ENCODE data around the gene SLC9A3.

Gene SLC9A3

GRCh38 chr5:545641-546375 is 21.6 kb upstream of the SLC9A3 start:
- Mint-ChIP-seq H3K4me3 (no peak overlapping the region), H3K27me3 (peaks cover 15% of the 10 kb centered on the region), H3K4me1 (ENCODE audit: low read depth) (peaks cover 9% of the 10 kb centered on the region), H3K9me3 (ENCODE audit: low read depth) (no peaks in the 10 kb centered on the region), H3K36me3 (no peaks in the 10 kb centered on the region), H3K27ac (no peak overlapping the region)

- no peak overlapping the region for H3K27ac Mint-ChIP-seq
- peaks cover 9% of the 10 kb centered on the region for H3K4me1 Mint-ChIP-seq (ENCODE audit: low read depth)
- H3K27me3 Mint-ChIP-seq = peaks cover 9% of the 10 kb centered on the region
Measured at GRCh38 chr5:544675-545355, 20.6 kb upstream of the SLC9A3 start.

GRCh38 chr5:543755-544674 is 19.8 kb upstream of the SLC9A3 start:
- no peaks in the 10 kb centered on the region for H3K36me3 Mint-ChIP-seq
- H3K4me3 Mint-ChIP-seq = peak overlapping the region; percentile 57
- H3K27me3 Mint-ChIP-seq = peaks cover 5% of the 10 kb centered on the region

More at GRCh38 chr5:544675-545355, 20.6 kb upstream of the SLC9A3 start:
- no peaks in the 10 kb centered on the region for H3K36me3 Mint-ChIP-seq
- no peaks in the 10 kb centered on the region for H3K9me3 Mint-ChIP-seq (ENCODE audit: low read depth)
- no peak overlapping the region for H3K4me3 Mint-ChIP-seq

DNA sequence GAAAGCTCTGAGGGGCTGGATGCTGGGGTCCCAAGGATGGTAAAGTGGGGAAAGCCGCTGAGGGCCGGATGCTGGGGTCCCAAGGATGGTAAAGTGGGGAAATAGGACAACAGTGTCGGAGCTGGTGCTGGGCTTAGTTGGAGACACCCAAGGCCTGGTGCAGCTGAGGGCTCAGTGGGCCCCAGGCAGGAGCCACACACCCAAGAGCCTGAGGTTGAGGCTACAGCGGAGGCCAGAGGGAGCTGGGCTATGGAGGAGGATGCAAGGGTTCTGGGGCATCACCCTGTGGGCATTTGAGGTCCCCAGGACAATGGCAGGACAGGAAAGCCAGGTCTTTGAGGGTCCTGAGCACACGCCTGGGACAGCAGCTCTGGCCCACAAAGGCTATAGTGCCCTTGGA is 19.1 kb upstream of the SLC9A3 start:
- H3K36me3 Mint-ChIP-seq = no peaks in the 10 kb centered on the region
- H3K4me3 Mint-ChIP-seq = no peak overlapping the region
- peaks cover 9% of the 10 kb centered on the region for H3K4me1 Mint-ChIP-seq (ENCODE audit: low read depth)
- H3K27ac Mint-ChIP-seq = no peak overlapping the region
- H3K9me3 Mint-ChIP-seq (ENCODE audit: low read depth) = no peaks in the 10 kb centered on the region
- peaks cover 5% of the 10 kb centered on the region for H3K27me3 Mint-ChIP-seq

More at GRCh38 chr5:543755-544674, 19.8 kb upstream of the SLC9A3 start:
- peaks cover 9% of the 10 kb centered on the region for H3K4me1 Mint-ChIP-seq (ENCODE audit: low read depth)
- peak overlapping the region; percentile 28 for H3K27ac Mint-ChIP-seq
- H3K9me3 Mint-ChIP-seq (ENCODE audit: low read depth) = no peaks in the 10 kb centered on the region

DNA sequence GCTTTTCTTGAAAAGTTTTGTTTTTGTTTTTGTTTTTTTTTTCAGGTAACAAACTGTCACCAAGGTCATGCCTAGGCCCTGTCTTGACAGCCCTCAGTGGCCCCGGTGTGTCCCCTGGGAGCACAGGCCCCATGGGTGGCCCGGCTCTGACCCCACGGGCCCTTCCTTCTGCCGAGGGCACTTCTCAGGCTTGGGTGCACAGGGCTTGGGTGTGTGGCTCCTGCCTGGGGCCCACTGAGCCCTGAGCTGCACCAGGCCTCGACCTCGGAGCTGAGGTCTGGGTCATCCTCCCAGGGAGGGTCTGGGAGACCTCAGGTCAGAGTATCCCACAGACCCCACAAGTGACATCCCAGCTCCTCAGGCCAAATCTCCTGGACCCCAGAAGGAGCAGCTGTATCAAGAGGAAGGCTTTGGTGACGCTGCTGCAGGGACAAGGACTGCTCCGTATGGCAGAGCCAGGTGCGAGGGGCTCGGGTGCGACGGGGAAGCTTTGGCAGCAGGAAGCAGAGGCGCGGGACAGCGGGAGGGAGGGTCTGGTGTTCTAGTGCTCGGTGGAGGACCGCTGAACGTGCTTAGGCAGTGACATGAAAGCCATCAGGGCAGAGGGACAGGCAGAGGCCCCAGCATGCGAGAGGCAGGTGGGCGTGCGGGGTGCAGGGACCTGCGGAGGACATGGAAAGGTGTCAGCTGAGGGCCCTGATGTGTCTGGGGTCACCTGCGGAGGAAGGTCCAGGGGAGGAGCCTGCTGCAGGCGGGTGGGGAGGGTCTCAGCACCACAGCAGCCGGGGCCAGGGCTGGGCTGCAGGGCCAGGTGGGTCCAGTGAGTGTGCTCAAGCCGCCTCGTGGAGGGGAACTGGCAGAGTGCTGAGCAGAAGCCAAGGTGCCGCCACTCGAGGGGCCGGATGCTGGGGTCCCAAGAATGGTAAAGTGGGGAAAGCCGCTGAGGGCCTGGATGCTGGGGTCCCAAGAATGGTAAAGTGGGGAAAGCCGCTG is 18.4 kb upstream of the SLC9A3 start:
- H3K36me3 Mint-ChIP-seq = no peaks in the 10 kb centered on the region
- H3K27me3 Mint-ChIP-seq = no peaks in the 10 kb centered on the region
- no peaks in the 10 kb centered on the region for H3K9me3 Mint-ChIP-seq (ENCODE audit: low read depth)
- H3K4me3 Mint-ChIP-seq = no peak overlapping the region
- H3K4me1 Mint-ChIP-seq (ENCODE audit: low read depth) = peaks cover 9% of the 10 kb centered on the region
- no peak overlapping the region for H3K27ac Mint-ChIP-seq

DNA sequence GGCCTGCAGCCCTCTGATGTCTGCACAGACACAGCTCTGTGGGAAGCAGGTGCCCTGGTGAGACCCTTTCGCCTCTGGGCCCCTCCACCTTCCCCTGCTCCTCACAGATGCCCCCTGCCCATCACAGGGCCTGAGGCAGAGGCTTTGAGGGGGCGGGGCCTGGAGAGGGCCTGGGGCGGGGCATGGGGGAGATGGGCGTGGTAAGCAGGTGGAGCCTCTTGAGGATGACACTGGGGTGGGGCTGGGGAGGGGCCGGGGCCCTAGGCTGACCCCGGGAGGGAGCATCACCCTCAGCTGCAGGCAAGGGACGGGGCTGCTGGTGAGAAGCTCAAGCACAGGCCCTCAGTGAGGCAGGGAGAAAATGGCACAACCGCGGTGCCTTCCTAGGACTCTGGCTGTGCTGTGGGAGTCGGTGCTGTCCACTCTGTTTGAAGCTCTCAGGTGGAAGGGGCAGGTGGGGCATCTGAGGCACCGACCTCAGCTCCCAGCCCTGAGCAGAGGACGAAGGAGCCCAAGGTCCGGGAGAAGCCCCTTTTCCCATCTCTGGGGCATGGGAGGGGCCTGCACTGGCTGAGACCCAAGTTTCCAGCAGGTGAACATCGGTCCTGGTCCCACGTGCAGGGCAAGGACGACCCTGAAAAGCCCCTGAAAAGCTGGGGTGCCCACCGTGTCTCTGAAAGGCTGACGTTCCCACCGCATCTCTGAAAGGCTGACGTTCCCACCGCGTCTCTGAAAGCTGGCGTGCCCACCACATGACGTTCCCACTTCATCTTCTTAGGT is 17.5 kb upstream of the SLC9A3 start:
- Mint-ChIP-seq H3K36me3 (no peaks in the 10 kb centered on the region), H3K27ac (no peak overlapping the region), H3K4me1 (ENCODE audit: low read depth) (peaks cover 9% of the 10 kb centered on the region), H3K9me3 (ENCODE audit: low read depth) (no peaks in the 10 kb centered on the region), H3K27me3 (no peaks in the 10 kb centered on the region), H3K4me3 (no peak overlapping the region)

DNA sequence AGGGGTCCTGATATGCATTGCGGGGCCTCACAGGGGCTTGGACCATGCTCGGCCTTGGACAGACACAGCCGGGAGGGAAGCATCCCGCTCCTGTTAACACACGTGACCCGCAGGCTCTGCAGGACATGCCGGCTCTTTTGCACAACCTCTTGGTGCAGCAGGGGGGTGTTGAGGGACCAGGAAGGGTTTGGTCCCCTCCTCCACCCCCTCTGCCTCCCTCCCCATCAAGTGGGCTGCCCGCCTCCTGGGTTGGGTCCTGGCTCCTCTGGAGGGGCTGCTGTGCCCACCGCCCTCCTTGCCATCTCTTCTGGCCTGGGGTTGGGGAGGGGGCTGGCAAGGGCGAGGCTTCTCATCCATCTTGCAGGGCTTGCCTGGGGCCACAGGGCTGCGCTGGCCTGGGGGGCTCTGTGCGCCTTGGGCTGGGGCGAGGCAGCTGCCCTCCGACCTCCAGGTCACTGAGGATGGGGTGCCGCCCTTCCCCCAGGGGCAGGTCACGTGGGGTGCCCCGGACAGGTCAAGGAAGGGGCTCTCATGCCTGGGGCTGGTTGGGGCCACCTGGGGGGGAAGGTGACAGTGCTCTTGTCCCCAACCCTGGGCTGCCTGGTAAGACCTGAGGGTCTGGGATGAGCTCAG is 16.8 kb upstream of the SLC9A3 start:
- H3K4me3 Mint-ChIP-seq = no peak overlapping the region
- no peaks in the 10 kb centered on the region for H3K36me3 Mint-ChIP-seq
- H3K4me1 Mint-ChIP-seq (ENCODE audit: low read depth) = peaks cover 9% of the 10 kb centered on the region
- no peaks in the 10 kb centered on the region for H3K9me3 Mint-ChIP-seq (ENCODE audit: low read depth)
- H3K27ac Mint-ChIP-seq = no peak overlapping the region
- H3K27me3 Mint-ChIP-seq = no peaks in the 10 kb centered on the region

DNA sequence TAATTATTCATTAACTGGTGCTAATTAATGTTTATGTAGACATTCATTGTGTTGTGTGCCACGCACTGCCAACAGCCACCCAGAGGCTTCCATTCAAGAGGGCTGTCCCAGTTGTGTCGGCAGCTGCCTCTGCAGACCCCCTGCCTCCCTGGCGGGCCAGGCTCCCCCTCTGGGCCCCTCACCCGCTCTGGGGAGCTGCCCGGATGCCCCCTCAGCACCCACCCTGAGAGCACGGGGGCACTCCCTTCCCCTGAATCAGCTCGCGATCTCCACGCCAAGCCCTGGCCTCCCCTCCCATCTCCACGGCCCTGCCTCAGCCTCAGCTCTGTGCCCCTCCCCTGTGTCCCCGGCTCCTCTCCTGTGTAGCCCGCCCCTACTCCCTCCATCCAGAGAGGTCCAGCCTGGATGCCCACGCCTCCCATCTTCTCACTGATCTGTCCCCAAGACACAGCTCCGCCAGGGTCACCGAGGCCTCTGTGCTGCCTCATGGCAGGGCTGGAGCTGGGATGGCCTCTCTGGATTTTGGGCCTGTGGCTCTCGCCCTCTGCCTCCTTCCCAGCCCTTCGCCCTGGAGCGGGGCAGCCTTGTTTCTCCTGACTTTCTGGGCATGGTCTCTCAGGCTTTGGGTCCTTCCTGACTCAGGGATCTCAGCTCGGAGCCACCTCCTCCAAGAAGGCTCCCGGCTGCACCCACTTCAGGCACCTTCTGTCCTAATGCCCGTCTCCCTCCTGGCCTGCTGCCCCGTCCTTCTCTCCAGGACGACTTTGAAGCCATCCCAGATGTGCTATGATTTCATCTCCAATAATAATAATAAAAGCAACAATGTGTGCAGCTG is 16.0 kb upstream of the SLC9A3 start:
- H3K9me3 Mint-ChIP-seq (ENCODE audit: low read depth) = no peaks in the 10 kb centered on the region
- H3K4me3 Mint-ChIP-seq = no peak overlapping the region
- H3K36me3 Mint-ChIP-seq = no peaks in the 10 kb centered on the region
- peaks cover 9% of the 10 kb centered on the region for H3K4me1 Mint-ChIP-seq (ENCODE audit: low read depth)
- no peaks in the 10 kb centered on the region for H3K27me3 Mint-ChIP-seq
- no peak overlapping the region for H3K27ac Mint-ChIP-seq

- Mint-ChIP-seq H3K27me3 (no peaks in the 10 kb centered on the region), H3K36me3 (no peaks in the 10 kb centered on the region), H3K9me3 (ENCODE audit: low read depth) (no peaks in the 10 kb centered on the region), H3K4me3 (no peak overlapping the region), H3K4me1 (ENCODE audit: low read depth) (peaks cover 8% of the 10 kb centered on the region), H3K27ac (no peak overlapping the region)
Measured at GRCh38 chr5:539469-540070, 15.3 kb upstream of the SLC9A3 start.

GRCh38 chr5:538801-539468 is 14.7 kb upstream of the SLC9A3 start:
- Mint-ChIP-seq H3K27me3 (no peaks in the 10 kb centered on the region), H3K9me3 (ENCODE audit: low read depth) (no peaks in the 10 kb centered on the region), H3K36me3 (no peaks in the 10 kb centered on the region), H3K27ac (no peak overlapping the region), H3K4me3 (no peak overlapping the region), H3K4me1 (ENCODE audit: low read depth) (peaks cover 6% of the 10 kb centered on the region)

- Mint-ChIP-seq H3K36me3 (no peaks in the 10 kb centered on the region), H3K9me3 (ENCODE audit: low read depth) (no peaks in the 10 kb centered on the region), H3K27me3 (no peaks in the 10 kb centered on the region), H3K4me1 (ENCODE audit: low read depth) (peaks cover 2% of the 10 kb centered on the region), H3K4me3 (no peak overlapping the region), H3K27ac (no peak overlapping the region)
Measured at GRCh38 chr5:538271-538771, 14.1 kb upstream of the SLC9A3 start.

DNA sequence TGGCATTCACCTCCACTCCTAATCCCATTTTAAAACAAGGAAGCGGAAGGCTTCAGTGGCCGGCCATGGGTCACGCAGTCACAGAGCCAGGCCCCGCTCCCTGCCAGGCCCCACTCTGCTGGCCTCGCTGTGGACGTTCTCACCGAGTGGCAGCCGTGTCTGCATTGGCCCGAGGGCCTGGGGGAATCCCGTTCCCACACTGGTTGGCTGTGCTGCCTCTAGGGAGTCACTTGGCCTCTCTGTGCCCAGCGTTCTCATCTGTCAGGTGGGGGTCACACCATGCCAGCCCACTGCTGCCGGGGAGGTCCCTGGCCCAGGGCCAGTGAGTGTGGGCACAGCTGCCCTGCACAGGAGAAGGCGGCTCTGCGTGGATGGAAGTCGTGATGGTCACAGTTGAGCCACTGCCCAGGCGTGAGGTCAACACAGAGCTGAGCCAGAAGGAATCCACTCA is 13.4 kb upstream of the SLC9A3 start:
- H3K27me3 Mint-ChIP-seq = peaks cover 2% of the 10 kb centered on the region
- H3K9me3 Mint-ChIP-seq (ENCODE audit: low read depth) = no peaks in the 10 kb centered on the region

More for the DNA sequence above, 13.4 kb upstream of the SLC9A3 start:
- no peak overlapping the region for H3K4me3 Mint-ChIP-seq
- no peak overlapping the region for H3K27ac Mint-ChIP-seq
- no peaks in the 10 kb centered on the region for H3K36me3 Mint-ChIP-seq
- H3K4me1 Mint-ChIP-seq (ENCODE audit: low read depth) = no peaks in the 10 kb centered on the region
